Subcutaneous adipose tissue (tissue), 4 donors: Measurements from ENCODE around the gene BASP1. TPM values are rescaled to one million over a fixed set of nuclear protein-coding genes. Genes with fewer than 3 reads are reported as not detected.

Experiments
- CTCF ChIP-seq: fragments of 450-650 bp; IDR thresholded peaks from one replicate; pipeline ENCODE4 v1.5.1; 2016; ENCODE audit warnings: low read depth, mild to moderate bottlenecking, control low read depth, antibody characterized with exemption, moderate library complexity
- total RNA-seq, 4 donors: library from RNA; depleted of rRNA; stranded (reverse); fragments of >200 nt; gene quantifications; one replicate each; pipeline ENCODE4 v1.1.0, GENCODE V29; 2016

The BASP1 gene
- total RNA-seq, 4 donors from 2014 or later = 15.3 to 80.7 (median 33.5) TPM

- TF ChIP-seq CTCF = no peak
These were observed 16.1 kb downstream of the BASP1 start for GRCh38 chr5:17233488-17233887.

- TF ChIP-seq CTCF = no peak
These were observed 16.9 kb downstream of the BASP1 start for GRCh38 chr5:17234374-17234773.

- no peak for TF ChIP-seq CTCF
These were observed 18.4 kb downstream of the BASP1 start for GRCh38 chr5:17235731-17236330.

- TF ChIP-seq CTCF = no peak
These were observed 21.1 kb downstream of the BASP1 start for GRCh38 chr5:17238521-17239041.

GRCh38 chr5:17239953-17240352 is 22.5 kb downstream of the BASP1 start:
- TF ChIP-seq CTCF = no peak

GRCh38 chr5:17240487-17240886 is 23.1 kb downstream of the BASP1 start:
- no peak for TF ChIP-seq CTCF

GRCh38 chr5:17241635-17242034 is 24.2 kb downstream of the BASP1 start:
- TF ChIP-seq CTCF = no peak
